ENCODE results near the gene UBE2D3.

Gene UBE2D3

GRCh38 chr4:102775805-102776204 lies 51.5 kb downstream of the UBE2D3 start:
- TF ChIP-seq CTCF (IDR thresholded peaks at IDR 0.05) = no peak

- no peak for TF ChIP-seq CTCF (IDR thresholded peaks at IDR 0.05)
Observed at GRCh38 chr4:102774254-102774653, 53.1 kb downstream of the UBE2D3 start.

- TF ChIP-seq CTCF (IDR thresholded peaks at IDR 0.05) = no peak
Observed at GRCh38 chr4:102772738-102773340, 54.5 kb downstream of the UBE2D3 start.

- no peak for TF ChIP-seq CTCF (IDR thresholded peaks at IDR 0.05)
Observed at GRCh38 chr4:102764901-102765300, 62.5 kb downstream of the UBE2D3 start.

- no peak for TF ChIP-seq CTCF (IDR thresholded peaks at IDR 0.05)
Observed at GRCh38 chr4:102761906-102762305, 65.4 kb downstream of the UBE2D3 start.

GRCh38 chr4:102761296-102761701 lies 66.1 kb downstream of the UBE2D3 start:
- TF ChIP-seq CTCF (IDR thresholded peaks at IDR 0.05) = no peak

- TF ChIP-seq CTCF (IDR thresholded peaks at IDR 0.05) = no peak
Observed at GRCh38 chr4:102760645-102761295, 66.6 kb downstream of the UBE2D3 start, which contains the start of gene MANBA. MANBA (minus strand) TSS chr4:102760968; CDS start chr4:102760894, 74 bp downstream.
